GM23338 (cell line): ENCODE data around the gene GPA33. TPM values are rescaled to one million over a fixed set of nuclear protein-coding genes. Genes with fewer than 3 reads are reported as not detected.

Source experiments
- ATAC-seq: fragments of 200-7000 bp; cut with Tn5 transposase; 3 replicates; pipeline ENCODE4 v1.9.1; 2020
- DNase-seq: peaks from one replicate; pipeline ENCODE4 v3.0.0-alpha.2; 2015; ENCODE audit warnings: low spot score
- H2AFZ ChIP-seq: fragments of 200-600 bp; sonication (generic); 2 replicates; pipeline ENCODE4 v1.8.0; 2016; ENCODE audit warnings: antibody characterized with exemption, mild to moderate bottlenecking, moderate library complexity
- H3F3A ChIP-seq: fragments of 200-600 bp; sonication (generic); replicated peaks from 2 replicates; pipeline ENCODE4 v1.8.0; 2017; ENCODE audit warnings: antibody characterized with exemption, mixed run types, low read depth
- H3K27ac ChIP-seq: fragments of 200-600 bp; sonication (generic); 2 replicates; pipeline ENCODE4 v1.6.1; 2016; ENCODE audit warnings: low read depth
- H3K27me3 ChIP-seq: fragments of 200-600 bp; sonication (generic); 2 replicates; pipeline ENCODE4 v1.8.0; 2016; ENCODE audit warnings: mild to moderate bottlenecking, mixed run types, moderate library complexity; ENCODE audit not compliant: insufficient read depth
- H3K36me3 ChIP-seq: fragments of 200-600 bp; sonication (generic); 2 replicates; pipeline ENCODE4 v1.8.0; 2016; ENCODE audit warnings: mild to moderate bottlenecking; ENCODE audit not compliant: insufficient read depth
- H3K4me1 ChIP-seq: fragments of 200-600 bp; sonication (generic); 2 replicates; pipeline ENCODE4 v1.8.0; 2016; ENCODE audit warnings: mild to moderate bottlenecking, moderate library complexity; ENCODE audit not compliant: insufficient read depth
- H3K4me2 ChIP-seq: fragments of 200-600 bp; sonication (generic); 2 replicates; pipeline ENCODE4 v1.7.1; 2017; ENCODE audit warnings: mixed run types
- H3K4me3 ChIP-seq: fragments of 200-600 bp; sonication (generic); 2 replicates; pipeline ENCODE4 v1.6.1; 2016; ENCODE audit warnings: mixed run types
- H3K79me2 ChIP-seq: fragments of 200-600 bp; sonication (generic); replicated peaks from 2 replicates; pipeline ENCODE4 v1.8.0; 2017; ENCODE audit warnings: mild to moderate bottlenecking; ENCODE audit not compliant: insufficient read depth
- H3K9me2 ChIP-seq: fragments of 200-600 bp; sonication (generic); 2 replicates; pipeline ENCODE4 v1.8.0; 2017; ENCODE audit not compliant: insufficient read depth
- H4K20me1 ChIP-seq: fragments of 200-600 bp; sonication (generic); replicated peaks from 2 replicates; pipeline ENCODE4 v1.8.0; 2017; ENCODE audit warnings: mild to moderate bottlenecking; ENCODE audit not compliant: insufficient read depth
- H3K27ac Mint-ChIP-seq: 2 replicates; pipeline ENCODE4 v1.8.0; 2020; ENCODE audit warnings: inconsistent platforms, mild to moderate bottlenecking, moderate library complexity, mixed read lengths
- H3K27me3 Mint-ChIP-seq: 3 replicates; pipeline ENCODE4 v1.8.0; 2022; ENCODE audit warnings: low read depth, mild to moderate bottlenecking, moderate library complexity, mixed read lengths, inconsistent platforms; ENCODE audit not compliant: insufficient read depth, poor library complexity
- H3K36me3 Mint-ChIP-seq: 3 replicates; pipeline ENCODE4 v1.8.0; 2021; ENCODE audit warnings: low read depth, mild to moderate bottlenecking, inconsistent platforms, moderate library complexity, mixed read lengths
- H3K4me1 Mint-ChIP-seq: 3 replicates; pipeline ENCODE4 v1.8.0; 2020; ENCODE audit warnings: mild to moderate bottlenecking, inconsistent platforms, mixed read lengths
- H3K4me3 Mint-ChIP-seq: 3 replicates; pipeline ENCODE4 v1.8.0; 2021; ENCODE audit warnings: moderate library complexity, mild to moderate bottlenecking, inconsistent platforms, mixed read lengths
- H3K9me3 Mint-ChIP-seq: 3 replicates; pipeline ENCODE4 v1.8.0; 2020; ENCODE audit warnings: moderate library complexity, mild to moderate bottlenecking, inconsistent platforms, mixed read lengths
- NANOG ChIP-seq: IDR thresholded peaks from 2 replicates; pipeline ENCODE4 v1.6.1; 2016; ENCODE audit warnings: antibody characterized with exemption, borderline replicate concordance
- REST ChIP-seq: IDR thresholded peaks from one replicate; pipeline ENCODE4 v1.6.1; 2018; ENCODE audit warnings: antibody characterized with exemption; ENCODE audit not compliant: unreplicated experiment
- ZNF114 ChIP-seq: fragments of 250-450 bp; sonication (Bioruptor Pico); IDR thresholded peaks from 2 replicates; pipeline ENCODE4 v1.5.0; 2020; ENCODE audit warnings: mild to moderate bottlenecking, moderate library complexity
- ZNF331 ChIP-seq: fragments of 250-450 bp; sonication (Bioruptor Pico); IDR thresholded peaks from 2 replicates; pipeline ENCODE4 v1.5.0; 2020; ENCODE audit warnings: low read depth, mild to moderate bottlenecking, moderate library complexity
- polyA plus RNA-seq: library from polyadenylated mRNA; unstranded; fragments of >200 nt; fragmentation: Nextera tagmentation; extraction: Ambion mirVana; gene quantifications from 2 replicates; pipeline ENCODE4 v1.2.1, GENCODE V29; 2016
- total RNA-seq: library from RNA; depleted of rRNA; stranded (reverse); fragments of >200 nt; shearing (Covaris generic); gene quantifications from 2 replicates; pipeline ENCODE4 v1.2.3, GENCODE V29; 2014
- TF ChIP-seq, protein P1 (sequence below): fragments of 250-450 bp; sonication (Bioruptor Pico); IDR thresholded peaks from 2 replicates; pipeline ENCODE4 v1.5.0; 2020; ENCODE audit warnings: mild to moderate bottlenecking, moderate library complexity

The GPA33 gene
- total and polyA plus RNA-seq, 2 experiments from 2014 or later: 0.10 to 0.28 TPM

DNA sequence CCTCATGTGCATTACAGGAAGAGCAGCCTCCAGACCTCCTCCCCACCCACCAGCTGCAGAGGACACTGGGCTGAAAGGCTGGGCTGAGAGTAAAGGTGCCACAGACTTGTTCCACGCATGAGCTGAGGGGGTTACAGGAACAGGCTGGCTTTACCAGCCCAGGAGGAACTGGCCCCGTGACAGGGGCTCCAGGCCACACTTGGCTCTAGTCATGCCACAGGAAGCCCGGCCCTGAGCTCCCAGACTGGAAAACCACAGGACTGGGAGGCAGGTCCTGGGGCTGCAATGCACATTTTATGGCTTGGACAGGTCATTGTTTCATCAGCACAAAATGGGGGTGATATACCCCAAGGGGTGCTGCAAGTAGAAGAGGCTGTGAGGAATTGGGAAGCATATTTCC lies 35.6 kb downstream of the GPA33 start (continued):
- TF ChIP-seq, protein P1, sequence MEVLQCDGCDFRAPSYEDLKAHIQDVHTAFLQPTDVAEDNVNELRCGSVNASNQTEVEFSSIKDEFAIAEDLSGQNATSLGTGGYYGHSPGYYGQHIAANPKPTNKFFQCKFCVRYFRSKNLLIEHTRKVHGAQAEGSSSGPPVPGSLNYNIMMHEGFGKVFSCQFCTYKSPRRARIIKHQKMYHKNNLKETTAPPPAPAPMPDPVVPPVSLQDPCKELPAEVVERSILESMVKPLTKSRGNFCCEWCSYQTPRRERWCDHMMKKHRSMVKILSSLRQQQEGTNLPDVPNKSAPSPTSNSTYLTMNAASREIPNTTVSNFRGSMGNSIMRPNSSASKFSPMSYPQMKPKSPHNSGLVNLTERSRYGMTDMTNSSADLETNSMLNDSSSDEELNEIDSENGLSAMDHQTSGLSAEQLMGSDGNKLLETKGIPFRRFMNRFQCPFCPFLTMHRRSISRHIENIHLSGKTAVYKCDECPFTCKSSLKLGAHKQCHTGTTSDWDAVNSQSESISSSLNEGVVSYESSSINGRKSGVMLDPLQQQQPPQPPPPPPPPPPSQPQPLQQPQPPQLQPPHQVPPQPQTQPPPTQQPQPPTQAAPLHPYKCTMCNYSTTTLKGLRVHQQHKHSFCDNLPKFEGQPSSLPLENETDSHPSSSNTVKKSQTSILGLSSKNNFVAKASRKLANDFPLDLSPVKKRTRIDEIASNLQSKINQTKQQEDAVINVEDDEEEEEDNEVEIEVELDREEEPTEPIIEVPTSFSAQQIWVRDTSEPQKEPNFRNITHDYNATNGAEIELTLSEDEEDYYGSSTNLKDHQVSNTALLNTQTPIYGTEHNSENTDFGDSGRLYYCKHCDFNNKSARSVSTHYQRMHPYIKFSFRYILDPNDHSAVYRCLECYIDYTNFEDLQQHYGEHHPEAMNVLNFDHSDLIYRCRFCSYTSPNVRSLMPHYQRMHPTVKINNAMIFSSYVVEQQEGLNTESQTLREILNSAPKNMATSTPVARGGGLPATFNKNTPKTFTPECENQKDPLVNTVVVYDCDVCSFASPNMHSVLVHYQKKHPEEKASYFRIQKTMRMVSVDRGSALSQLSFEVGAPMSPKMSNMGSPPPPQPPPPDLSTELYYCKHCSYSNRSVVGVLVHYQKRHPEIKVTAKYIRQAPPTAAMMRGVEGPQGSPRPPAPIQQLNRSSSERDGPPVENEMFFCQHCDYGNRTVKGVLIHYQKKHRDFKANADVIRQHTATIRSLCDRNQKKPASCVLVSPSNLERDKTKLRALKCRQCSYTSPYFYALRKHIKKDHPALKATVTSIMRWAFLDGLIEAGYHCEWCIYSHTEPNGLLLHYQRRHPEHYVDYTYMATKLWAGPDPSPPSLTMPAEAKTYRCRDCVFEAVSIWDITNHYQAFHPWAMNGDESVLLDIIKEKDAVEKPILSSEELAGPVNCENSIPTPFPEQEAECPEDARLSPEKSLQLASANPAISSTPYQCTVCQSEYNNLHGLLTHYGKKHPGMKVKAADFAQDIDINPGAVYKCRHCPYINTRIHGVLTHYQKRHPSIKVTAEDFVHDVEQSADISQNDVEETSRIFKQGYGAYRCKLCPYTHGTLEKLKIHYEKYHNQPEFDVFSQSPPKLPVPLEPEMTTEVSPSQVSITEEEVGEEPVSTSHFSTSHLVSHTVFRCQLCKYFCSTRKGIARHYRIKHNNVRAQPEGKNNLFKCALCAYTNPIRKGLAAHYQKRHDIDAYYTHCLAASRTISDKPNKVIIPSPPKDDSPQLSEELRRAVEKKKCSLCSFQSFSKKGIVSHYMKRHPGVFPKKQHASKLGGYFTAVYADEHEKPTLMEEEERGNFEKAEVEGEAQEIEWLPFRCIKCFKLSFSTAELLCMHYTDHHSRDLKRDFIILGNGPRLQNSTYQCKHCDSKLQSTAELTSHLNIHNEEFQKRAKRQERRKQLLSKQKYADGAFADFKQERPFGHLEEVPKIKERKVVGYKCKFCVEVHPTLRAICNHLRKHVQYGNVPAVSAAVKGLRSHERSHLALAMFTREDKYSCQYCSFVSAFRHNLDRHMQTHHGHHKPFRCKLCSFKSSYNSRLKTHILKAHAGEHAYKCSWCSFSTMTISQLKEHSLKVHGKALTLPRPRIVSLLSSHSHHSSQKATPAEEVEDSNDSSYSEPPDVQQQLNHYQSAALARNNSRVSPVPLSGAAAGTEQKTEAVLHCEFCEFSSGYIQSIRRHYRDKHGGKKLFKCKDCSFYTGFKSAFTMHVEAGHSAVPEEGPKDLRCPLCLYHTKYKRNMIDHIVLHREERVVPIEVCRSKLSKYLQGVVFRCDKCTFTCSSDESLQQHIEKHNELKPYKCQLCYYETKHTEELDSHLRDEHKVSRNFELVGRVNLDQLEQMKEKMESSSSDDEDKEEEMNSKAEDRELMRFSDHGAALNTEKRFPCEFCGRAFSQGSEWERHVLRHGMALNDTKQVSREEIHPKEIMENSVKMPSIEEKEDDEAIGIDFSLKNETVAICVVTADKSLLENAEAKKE (CRISPR knock-in tag): no peak
- TF ChIP-seq ZNF331 (CRISPR knock-in tag): no peak
- no peak for TF ChIP-seq NANOG
- TF ChIP-seq REST: no peak

DNA sequence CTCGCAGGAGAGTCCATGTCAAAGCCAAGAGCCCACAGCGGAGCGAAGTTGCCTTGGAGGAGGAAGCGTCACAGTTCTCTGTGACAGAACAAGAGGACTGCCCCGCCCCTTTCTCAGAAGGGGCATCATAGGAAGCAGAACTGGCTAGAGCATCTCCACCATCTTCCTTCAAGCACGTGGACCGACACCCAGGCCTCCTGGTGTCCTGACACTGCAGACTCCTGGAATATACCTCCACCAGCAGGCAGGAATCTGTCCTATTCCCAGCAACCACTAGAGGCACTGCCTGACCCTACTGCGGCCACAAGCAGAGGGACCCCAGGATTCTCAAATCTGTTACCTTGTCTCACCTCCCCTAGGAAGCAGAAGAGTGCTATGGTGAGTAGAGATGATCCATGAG lies 37.8 kb downstream of the GPA33 start:
- no peaks in the 10 kb centered on the region for H4K20me1 ChIP-seq
- H3K4me1 Mint-ChIP-seq: no peaks in the 10 kb centered on the region
- H3K4me1 ChIP-seq: no peaks in the 10 kb centered on the region
- TF ChIP-seq, protein P1 (CRISPR knock-in tag): peak; percentile 26; the same call in 1 of the 2 replicates
- TF ChIP-seq ZNF331 (CRISPR knock-in tag) (no peak), NANOG (no peak), ZNF114 (CRISPR knock-in tag) (no peak)

More for the DNA sequence above, 37.8 kb downstream of the GPA33 start:
- Mint-ChIP-seq H3K9me3 (no peaks in the 10 kb centered on the region), H3K4me3 (no peak overlapping the region), H3K36me3 (no peaks in the 10 kb centered on the region; the same call in 2 of the 3 replicates), H3K27me3 (peaks cover 15% of the 10 kb centered on the region), H3K27ac (no peak overlapping the region)
- Histone ChIP-seq H3F3A (no peaks in the 10 kb centered on the region), H3K79me2 (no peaks in the 10 kb centered on the region), H3K9me2 (no peaks in the 10 kb centered on the region), H3K36me3 (no peaks in the 10 kb centered on the region), H3K27me3 (no peaks in the 10 kb centered on the region), H3K4me3 (no peak overlapping the region), H3K27ac (no peak overlapping the region), H3K4me2 (no peak overlapping the region), H2AFZ (no peak overlapping the region; the same call in 1 of the 2 replicates)
- ATAC-seq (peak; percentile 96), DNase-seq (peak; percentile 84)
